Measurements from ENCODE around the gene GSDMA.

- no peak for TF ChIP-seq CTCF (IDR thresholded peaks at IDR 0.05)
- TF ChIP-seq POLR2A (IDR thresholded peaks at IDR 0.05): no peak
These were observed 24.5 kb upstream of the GSDMA start for GRCh38 chr17:39938140-39938869.
